HG03025 (cell line): Measurements from ENCODE around the gene FOXO6.

Experiments used
- ATAC-seq: cut with Tn5 transposase; IDR thresholded peaks from one replicate; pipeline ENCODE4 v1.9.1; 2021; ENCODE audit warnings: mild to moderate bottlenecking, moderate library complexity; ENCODE audit not compliant: unreplicated experiment, low FRiP score

Gene FOXO6

GRCh38 chr1:41380979-41381691 lies 19.9 kb downstream of the FOXO6 start:
- ATAC-seq: no peak

GRCh38 chr1:41381692-41382479 lies 20.7 kb downstream of the FOXO6 start:
- ATAC-seq: no peak

GRCh38 chr1:41382480-41383090 lies 21.4 kb downstream of the FOXO6 start:
- ATAC-seq: no peak

GRCh38 chr1:41383094-41383852 lies 22.0 kb downstream of the FOXO6 start:
- ATAC-seq: no peak

- no peak for ATAC-seq
Measured at GRCh38 chr1:41384579-41384978, 23.3 kb downstream of the FOXO6 start.

GRCh38 chr1:41385398-41386195 lies 24.4 kb downstream of the FOXO6 start:
- ATAC-seq: no peak

GRCh38 chr1:41386196-41386663 lies 25.0 kb downstream of the FOXO6 start:
- no peak for ATAC-seq

- no peak for ATAC-seq
Measured at GRCh38 chr1:41387667-41388091, 26.4 kb downstream of the FOXO6 start.

GRCh38 chr1:41388510-41388909 lies 27.3 kb downstream of the FOXO6 start:
- no peak for ATAC-seq

- no peak for ATAC-seq
Measured at GRCh38 chr1:41389009-41389408, 27.8 kb downstream of the FOXO6 start.

- no peak for ATAC-seq
Measured at GRCh38 chr1:41390166-41390565, 28.9 kb downstream of the FOXO6 start.

- ATAC-seq: no peak
Measured at GRCh38 chr1:41390573-41390972, 29.3 kb downstream of the FOXO6 start.

- ATAC-seq: no peak
Measured at GRCh38 chr1:41391834-41392527, 30.7 kb downstream of the FOXO6 start.

GRCh38 chr1:41392528-41392924 lies 31.3 kb downstream of the FOXO6 start:
- ATAC-seq: no peak

- ATAC-seq: no peak
Measured at GRCh38 chr1:41393716-41394368, 32.6 kb downstream of the FOXO6 start.

- ATAC-seq: no peak
Measured at GRCh38 chr1:41394369-41394744, 33.1 kb downstream of the FOXO6 start.

- no peak for ATAC-seq
Measured at GRCh38 chr1:41394959-41395956, 34.0 kb downstream of the FOXO6 start.

- no peak for ATAC-seq
Measured at GRCh38 chr1:41396084-41396483, 34.9 kb downstream of the FOXO6 start.
